Loucy (cell line): ENCODE results near the gene NPIPB12.
"Not testable (repeated sequence)": the region's sequence is repeated elsewhere in the genome, so short reads cannot be mapped to it uniquely, and the experiment has no call there.

Experiments used
- CTCF ChIP-seq: fragments of 200-600 bp; sonication (generic); conservative IDR thresholded peaks from 2 replicates; pipeline ENCODE4 v1.5.1; 2014; ENCODE audit warnings: mild to moderate bottlenecking, antibody characterized with exemption, low read length
- EZH2phosphoT487 ChIP-seq: fragments of 200-600 bp; IDR thresholded peaks from 2 replicates; pipeline ENCODE4 v1.6.1; 2018; ENCODE audit warnings: antibody characterized with exemption, mild to moderate bottlenecking, moderate library complexity, borderline replicate concordance

- not testable (repeated sequence) for TF ChIP-seq CTCF, EZH2phosphoT487
Observed at GRCh38 chr16:29465985-29466824, 40.0 kb downstream of the NPIPB12 start.
